DMS53 (cell line): ENCODE results near the gene GIMAP1.

Experiments used
- DNase-seq: peaks from one replicate; lab custom pipeline; 2025; lab: John Stamatoyannopoulos, UW

GIMAP1 gene

DNA sequence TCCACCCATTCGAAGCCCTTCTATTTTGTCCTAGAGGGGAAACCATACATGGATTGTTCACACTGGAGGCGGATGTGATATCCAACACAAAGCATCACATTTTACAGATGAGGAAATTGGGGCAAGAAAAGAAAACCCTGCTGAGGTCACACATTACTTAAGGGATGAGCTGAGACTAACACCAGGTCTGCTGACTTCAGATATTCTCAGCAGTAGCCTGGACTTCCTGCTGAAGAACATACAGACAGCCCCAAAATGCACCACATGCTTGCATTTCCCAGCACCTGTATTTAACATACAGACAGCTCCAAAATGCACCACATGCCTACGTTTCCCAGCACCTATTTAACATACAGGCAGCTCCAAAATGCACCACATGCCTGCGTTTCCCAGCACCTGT, 32.0 kb downstream of the GIMAP1 start:
- peak; percentile 25 for DNase-seq

- DNase-seq, result no peak
Measured at GRCh38 chr7:150751702-150752101, 35.3 kb downstream of the GIMAP1 start.

DNA sequence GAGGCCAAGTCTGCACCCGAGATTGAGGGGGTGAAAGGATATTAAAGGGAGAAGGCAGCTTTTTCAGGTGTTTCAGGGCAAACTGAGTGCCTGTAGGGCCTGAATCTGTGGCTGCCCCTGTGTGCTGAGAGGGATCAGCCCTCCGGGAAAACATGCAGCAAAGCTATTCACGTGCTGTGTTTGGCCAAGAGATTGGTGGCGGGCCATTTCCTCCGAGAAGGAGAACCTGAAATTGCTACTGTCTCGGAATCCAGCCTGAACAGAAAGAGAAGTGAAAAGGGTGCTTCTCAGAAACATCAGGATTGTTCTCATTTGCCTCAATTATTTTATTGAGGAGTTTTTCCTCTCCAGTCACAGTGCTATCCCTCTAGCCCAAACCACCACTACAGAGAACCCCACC, 36.8 kb downstream of the GIMAP1 start:
- DNase-seq, result no peak

GRCh38 chr7:150753826-150754603, 37.6 kb downstream of the GIMAP1 start:
- DNase-seq, result peak; percentile 45

GRCh38 chr7:150754951-150755350, 38.5 kb downstream of the GIMAP1 start:
- DNase-seq, result no peak

- no peak for DNase-seq
Measured at GRCh38 chr7:150755473-150756099, 39.2 kb downstream of the GIMAP1 start.

DNA sequence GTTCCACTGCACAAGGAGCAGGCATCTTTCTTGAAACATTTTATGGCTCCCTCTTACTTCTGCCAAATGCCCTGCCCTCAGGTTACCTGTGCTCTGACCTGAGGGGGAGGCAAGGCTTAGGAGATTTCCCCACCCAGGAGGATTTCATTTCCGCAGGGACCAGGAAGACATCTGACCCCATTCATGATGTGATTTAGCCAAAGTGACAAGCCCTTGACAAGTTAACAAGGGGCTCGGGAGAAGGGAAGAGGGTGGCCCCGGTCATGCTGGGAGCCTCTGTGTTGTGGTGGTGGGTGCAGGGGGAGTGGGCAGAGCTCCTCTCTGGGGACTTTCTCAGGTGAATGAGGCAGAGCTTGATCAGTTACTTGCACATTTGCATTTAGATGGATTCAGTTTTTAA, 39.8 kb downstream of the GIMAP1 start:
- DNase-seq, result no peak

GRCh38 chr7:150756858-150757257, 40.4 kb downstream of the GIMAP1 start:
- DNase-seq, result peak; percentile 67

- DNase-seq, result no peak
Measured at GRCh38 chr7:150759479-150759878, 43.1 kb downstream of the GIMAP1 start.

- DNase-seq, result peak; percentile 37
Measured at GRCh38 chr7:150766334-150766709, 49.9 kb downstream of the GIMAP1 start.

DNA sequence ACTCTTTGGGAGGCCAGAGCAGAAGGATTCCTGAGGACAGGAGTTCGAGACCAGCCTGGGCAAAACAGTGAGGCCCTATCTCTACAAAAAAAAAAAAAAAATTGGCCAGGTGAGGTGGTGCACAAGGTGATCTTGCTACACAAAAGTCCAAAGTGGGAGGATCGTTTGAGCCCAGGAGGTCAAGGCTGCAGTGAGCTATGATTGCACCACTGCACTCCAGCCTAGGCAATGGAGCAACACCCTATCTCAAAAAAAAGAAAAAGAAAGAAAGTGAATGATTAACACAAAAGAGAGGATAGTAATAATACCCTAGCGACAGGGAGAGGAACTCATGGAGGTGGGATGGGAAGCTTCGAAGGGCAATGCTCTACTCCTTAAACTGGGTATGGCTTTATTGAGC, 53.4 kb downstream of the GIMAP1 start:
- no peak for DNase-seq
